Activated naive CD8-positive, alpha-beta T cell treated with anti-CD3 and anti-CD28 coated beads for 36 hours (primary cell): ENCODE results near the gene LRGUK. TPM values are rescaled to one million over a fixed set of nuclear protein-coding genes. Genes with fewer than 3 reads are reported as not detected.
"Not testable (repeated sequence)": the region's sequence is repeated elsewhere in the genome, so short reads cannot be mapped to it uniquely, and the experiment has no call there.

Source experiments
- DNase-seq: peaks from one replicate; pipeline ENCODE4 v3.0.0; 2021
- H3K27ac Mint-ChIP-seq: one replicate; pipeline ENCODE4 v1.8.0; 2022; ENCODE audit warnings: mild to moderate bottlenecking, moderate library complexity, mixed read lengths
- H3K27me3 Mint-ChIP-seq: one replicate; pipeline ENCODE4 v1.8.0; 2022; ENCODE audit warnings: mild to moderate bottlenecking, mixed read lengths
- H3K36me3 Mint-ChIP-seq: one replicate; pipeline ENCODE4 v1.8.0; 2021; ENCODE audit warnings: mild to moderate bottlenecking, mixed read lengths
- H3K4me1 Mint-ChIP-seq: one replicate; pipeline ENCODE4 v1.8.0; 2021; ENCODE audit warnings: mixed read lengths
- H3K4me3 Mint-ChIP-seq: one replicate; pipeline ENCODE4 v1.8.0; 2022; ENCODE audit warnings: mild to moderate bottlenecking, moderate library complexity, mixed read lengths
- H3K9me3 Mint-ChIP-seq: one replicate; pipeline ENCODE4 v1.8.0; 2022; ENCODE audit warnings: mixed read lengths
- total RNA-seq, 2 experiments: library from RNA; stranded (reverse); gene quantifications; one replicate each; pipeline ENCODE4 v1.2.3, GENCODE V29; 2021

LRGUK gene, protein sequence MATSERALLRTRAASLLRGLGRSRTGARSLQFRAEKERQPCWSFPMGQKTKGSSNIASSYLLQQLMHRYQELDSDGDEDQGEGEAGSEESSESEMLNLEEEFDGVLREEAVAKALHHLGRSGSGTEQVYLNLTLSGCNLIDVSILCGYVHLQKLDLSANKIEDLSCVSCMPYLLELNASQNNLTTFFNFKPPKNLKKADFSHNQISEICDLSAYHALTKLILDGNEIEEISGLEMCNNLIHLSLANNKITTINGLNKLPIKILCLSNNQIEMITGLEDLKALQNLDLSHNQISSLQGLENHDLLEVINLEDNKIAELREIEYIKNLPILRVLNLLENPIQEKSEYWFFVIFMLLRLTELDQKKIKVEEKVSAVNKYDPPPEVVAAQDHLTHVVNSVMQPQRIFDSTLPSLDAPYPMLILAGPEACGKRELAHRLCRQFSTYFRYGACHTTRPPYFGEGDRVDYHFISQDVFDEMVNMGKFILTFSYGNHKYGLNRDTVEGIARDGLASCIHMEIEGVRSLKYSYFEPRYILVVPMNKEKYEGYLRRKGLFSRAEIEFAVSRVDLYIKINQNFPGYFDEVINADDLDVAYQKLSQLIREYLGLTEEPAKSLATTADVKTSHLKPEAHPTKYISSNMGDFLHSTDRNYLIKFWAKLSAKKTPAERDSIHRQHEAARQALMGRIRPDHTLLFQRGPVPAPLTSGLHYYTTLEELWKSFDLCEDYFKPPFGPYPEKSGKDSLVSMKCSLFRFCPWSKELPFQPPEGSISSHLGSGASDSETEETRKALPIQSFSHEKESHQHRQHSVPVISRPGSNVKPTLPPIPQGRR
- under 1 TPM in 1 of 2 experiments, not detected in 1; 0.12 TPM for total RNA-seq

DNA sequence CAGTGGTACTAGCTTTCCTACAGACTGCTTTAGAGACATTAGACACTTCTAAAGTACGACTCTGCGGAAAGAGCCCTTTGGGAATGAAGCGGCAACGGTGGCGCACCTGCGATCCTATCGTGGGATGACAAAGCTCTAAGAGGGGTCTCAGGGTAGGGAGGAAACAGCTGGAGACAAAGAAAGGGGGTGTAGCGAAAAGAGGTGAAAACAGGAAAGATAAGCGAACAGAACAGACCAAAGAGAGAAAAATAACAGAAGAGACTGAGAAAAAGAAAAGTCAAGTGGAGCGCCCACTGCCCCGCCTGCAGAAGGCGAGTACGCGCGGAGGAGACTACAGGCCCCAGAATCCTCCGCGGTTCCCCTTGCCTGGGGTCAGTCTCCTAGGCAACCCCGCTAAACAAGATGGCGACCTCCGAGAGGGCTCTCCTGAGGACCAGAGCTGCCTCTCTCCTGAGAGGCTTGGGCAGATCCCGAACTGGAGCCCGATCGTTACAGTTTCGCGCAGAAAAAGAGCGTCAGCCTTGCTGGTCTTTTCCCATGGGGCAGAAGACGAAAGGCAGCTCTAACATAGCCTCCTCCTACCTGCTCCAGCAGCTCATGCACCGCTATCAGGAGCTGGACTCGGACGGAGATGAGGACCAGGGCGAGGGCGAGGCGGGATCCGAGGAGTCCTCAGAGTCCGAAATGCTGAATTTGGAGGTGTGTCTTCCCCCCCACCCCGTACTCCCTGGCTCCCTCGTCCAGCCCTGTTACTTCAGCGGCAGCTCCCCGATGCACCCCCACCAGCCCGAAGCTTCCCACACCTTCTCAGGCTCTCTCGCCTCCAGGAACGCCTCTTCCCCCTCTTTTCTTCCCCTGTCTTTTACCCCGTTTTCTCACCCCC lies at the start of gene LRGUK:
Gene LRGUK, plus strand, starts transcription at position 375 of the 883 bp plus-strand sequence. Its CDS starts 28 bp downstream, at position 403.
- DNase-seq = peak; percentile 78
- Mint-ChIP-seq H3K4me3 (peak within 1 kb of the TSS; percentile 82), H3K36me3 (no peaks in the 10 kb centered on the region), H3K9me3 (no peaks in the 10 kb centered on the region), H3K27ac (no peak within 1 kb of the TSS), H3K4me1 (peaks cover 12% of the 10 kb centered on the region), H3K27me3 (peaks cover 25% of the 10 kb centered on the region)

DNA sequence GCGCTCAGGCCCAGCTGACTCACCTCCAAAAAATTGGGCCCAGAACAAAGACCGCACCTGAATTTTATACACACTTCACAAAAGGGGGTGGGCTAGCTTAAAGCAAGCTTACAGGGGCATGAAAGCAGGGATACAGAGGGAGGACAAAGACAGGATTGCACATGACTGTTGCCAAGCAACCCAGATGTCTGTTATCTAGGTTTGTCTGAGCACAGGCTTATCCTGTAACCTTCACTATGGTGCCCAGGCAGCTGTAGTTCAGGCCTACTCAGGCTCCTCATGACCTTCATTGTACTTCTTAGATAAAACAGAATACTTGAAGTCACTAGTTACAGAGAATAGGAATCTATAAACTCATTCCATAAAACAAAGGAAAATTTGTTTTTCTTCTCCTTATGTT lies 49.6 kb upstream of the LRGUK start:
- not testable (repeated sequence) for H3K4me1 Mint-ChIP-seq, H3K4me3 Mint-ChIP-seq, H3K27me3 Mint-ChIP-seq, H3K9me3 Mint-ChIP-seq, H3K27ac Mint-ChIP-seq, DNase-seq
- peaks cover 27% of the 10 kb centered on the region for H3K36me3 Mint-ChIP-seq

DNA sequence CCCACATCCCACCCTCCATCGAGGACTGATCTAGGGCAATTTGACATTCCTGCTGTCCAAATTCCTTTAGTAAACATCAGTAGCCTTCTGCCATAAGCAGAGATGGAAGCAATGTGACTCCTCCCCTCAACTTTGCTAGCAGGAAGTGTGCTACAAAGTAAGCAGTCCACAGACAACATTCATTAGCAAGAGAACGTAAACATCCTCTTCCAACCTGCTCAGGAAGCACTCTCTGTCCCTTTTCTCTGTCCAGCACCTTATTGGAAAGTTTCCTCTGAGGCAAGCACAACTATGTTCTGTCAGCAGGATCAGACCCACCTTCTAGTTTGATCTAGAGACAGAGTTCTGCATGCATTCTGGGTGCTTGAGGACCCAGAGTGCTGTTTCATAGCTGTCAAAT lies 48.1 kb upstream of the LRGUK start:
- H3K27me3 Mint-ChIP-seq = no peaks in the 10 kb centered on the region
- H3K9me3 Mint-ChIP-seq = peaks cover 9% of the 10 kb centered on the region
- peaks cover 23% of the 10 kb centered on the region for H3K36me3 Mint-ChIP-seq
- no peak for DNase-seq
- no peak overlapping the region for H3K27ac Mint-ChIP-seq
- no peaks in the 10 kb centered on the region for H3K4me1 Mint-ChIP-seq
- H3K4me3 Mint-ChIP-seq = no peak overlapping the region

DNA sequence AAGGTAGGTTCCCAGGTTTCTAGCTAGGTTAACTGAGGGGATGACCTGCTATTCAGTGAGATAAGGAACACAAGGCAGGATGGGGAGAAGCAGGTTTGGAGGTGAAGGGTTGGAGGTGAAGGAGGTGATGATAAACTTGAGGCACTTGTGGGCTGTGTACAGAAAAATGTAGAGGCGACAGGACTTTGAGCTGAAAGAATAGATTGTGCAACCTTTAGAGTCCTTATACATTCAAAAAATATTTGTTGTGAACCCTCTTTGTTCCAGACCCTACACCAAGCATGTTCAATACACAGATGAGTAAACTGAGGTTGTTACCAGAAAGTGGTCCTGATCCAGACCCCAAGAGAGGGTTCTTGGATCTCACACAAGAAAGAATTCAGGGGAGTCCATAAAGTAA lies 45.4 kb upstream of the LRGUK start:
- Mint-ChIP-seq H3K36me3 (peaks cover 2% of the 10 kb centered on the region), H3K27ac (no peak overlapping the region), H3K9me3 (peaks cover 3% of the 10 kb centered on the region), H3K27me3 (no peaks in the 10 kb centered on the region), H3K4me1 (no peaks in the 10 kb centered on the region), H3K4me3 (no peak overlapping the region)
- no peak for DNase-seq

DNA sequence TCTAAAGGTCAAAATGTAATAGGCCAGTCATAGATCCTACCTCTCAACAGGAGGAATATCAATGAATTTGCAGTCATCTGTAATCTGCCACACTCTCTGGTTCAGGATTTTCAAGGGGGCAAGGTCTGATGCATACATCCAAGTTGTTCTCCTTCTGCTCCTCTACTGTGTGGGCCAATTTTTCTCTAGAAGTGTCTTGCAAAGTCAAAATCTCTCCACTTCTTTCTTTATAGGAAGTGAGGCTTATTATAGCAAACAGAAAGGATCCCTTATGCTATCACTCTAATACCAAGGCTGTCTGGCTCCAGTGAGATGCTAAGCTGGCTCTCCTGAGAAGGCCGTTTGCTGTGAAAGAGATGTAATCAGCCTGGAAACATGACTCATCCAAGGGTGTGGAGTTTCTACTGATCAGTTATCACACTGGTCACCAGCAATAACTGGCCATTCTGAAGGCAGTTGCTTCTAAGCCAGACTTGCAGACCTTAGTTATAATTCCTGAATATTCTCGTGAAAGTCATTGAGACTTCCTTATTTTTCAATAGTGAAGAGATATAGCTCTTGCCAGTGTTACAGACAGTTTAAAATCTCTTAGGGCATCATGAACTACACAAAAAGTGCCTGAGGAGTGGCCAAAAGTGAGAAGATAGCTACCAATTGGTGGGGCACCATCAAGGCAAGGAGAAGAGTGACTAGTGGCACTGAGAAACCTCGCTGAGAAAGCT lies 43.2 kb upstream of the LRGUK start:
- DNase-seq = no peak
- no peak overlapping the region for H3K4me3 Mint-ChIP-seq
- no peaks in the 10 kb centered on the region for H3K36me3 Mint-ChIP-seq
- no peaks in the 10 kb centered on the region for H3K27me3 Mint-ChIP-seq
- no peaks in the 10 kb centered on the region for H3K4me1 Mint-ChIP-seq
- peaks cover 13% of the 10 kb centered on the region for H3K9me3 Mint-ChIP-seq
- H3K27ac Mint-ChIP-seq = no peak overlapping the region

DNA sequence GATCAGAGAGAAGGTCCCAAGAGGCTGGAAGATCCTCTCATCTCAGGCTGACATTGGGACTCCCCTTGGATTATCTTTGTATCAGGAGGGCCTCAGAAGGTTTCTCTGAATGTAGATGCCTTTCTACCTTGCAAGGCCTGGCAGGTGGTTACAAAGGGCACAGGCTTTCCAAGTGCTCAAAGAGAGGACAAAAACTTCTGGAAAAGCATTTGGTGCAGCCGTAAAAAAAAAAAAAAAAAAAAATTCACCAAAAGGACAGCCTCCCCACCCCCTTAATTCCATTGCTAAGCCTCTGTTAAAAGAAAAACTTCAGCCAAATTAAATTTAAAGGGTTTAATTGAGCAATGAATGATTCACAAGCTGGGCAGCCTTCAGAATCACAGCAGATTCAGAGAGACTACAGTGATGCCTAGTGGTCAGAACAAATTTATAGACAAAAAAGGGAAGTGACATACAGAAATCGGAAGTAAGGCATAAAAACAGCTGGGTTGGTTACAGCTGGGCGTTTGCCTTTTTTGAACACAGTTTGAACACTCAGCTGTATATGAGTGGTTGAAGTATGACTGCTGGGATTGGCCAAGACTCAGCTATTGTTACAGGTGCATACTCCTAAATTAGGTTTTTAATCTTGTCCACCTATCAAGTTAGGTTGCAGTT lies 42.5 kb upstream of the LRGUK start:
- no peaks in the 10 kb centered on the region for H3K4me1 Mint-ChIP-seq
- peaks cover 4% of the 10 kb centered on the region for H3K36me3 Mint-ChIP-seq
- H3K4me3 Mint-ChIP-seq = no peak overlapping the region
- no peak overlapping the region for H3K27ac Mint-ChIP-seq
- peaks cover 19% of the 10 kb centered on the region for H3K9me3 Mint-ChIP-seq
- no peak for DNase-seq
- H3K27me3 Mint-ChIP-seq = no peaks in the 10 kb centered on the region

DNA sequence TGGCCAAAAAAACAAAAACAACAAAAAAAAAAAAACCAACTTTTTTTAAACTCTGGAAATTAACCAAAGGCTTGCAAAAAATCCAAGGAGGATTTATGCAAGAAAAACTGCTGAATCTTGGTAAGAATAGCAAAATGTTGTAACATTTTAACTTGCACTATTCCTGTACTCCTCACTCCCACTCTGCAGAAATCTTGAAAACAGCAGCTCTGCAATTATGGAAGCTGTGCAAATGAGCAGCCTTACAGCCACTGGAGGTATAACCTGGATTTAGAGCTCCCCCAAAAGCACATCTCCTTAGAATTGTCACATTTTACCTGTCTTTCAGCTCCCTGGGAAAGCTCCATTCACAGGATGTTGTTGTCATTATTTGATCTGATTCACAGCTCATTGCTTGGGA lies 41.8 kb upstream of the LRGUK start:
- H3K4me1 Mint-ChIP-seq = no peaks in the 10 kb centered on the region
- H3K27ac Mint-ChIP-seq = no peak overlapping the region
- H3K9me3 Mint-ChIP-seq = peaks cover 19% of the 10 kb centered on the region
- H3K4me3 Mint-ChIP-seq = no peak overlapping the region
- no peak for DNase-seq
- H3K36me3 Mint-ChIP-seq = peaks cover 4% of the 10 kb centered on the region
- H3K27me3 Mint-ChIP-seq = no peaks in the 10 kb centered on the region

DNA sequence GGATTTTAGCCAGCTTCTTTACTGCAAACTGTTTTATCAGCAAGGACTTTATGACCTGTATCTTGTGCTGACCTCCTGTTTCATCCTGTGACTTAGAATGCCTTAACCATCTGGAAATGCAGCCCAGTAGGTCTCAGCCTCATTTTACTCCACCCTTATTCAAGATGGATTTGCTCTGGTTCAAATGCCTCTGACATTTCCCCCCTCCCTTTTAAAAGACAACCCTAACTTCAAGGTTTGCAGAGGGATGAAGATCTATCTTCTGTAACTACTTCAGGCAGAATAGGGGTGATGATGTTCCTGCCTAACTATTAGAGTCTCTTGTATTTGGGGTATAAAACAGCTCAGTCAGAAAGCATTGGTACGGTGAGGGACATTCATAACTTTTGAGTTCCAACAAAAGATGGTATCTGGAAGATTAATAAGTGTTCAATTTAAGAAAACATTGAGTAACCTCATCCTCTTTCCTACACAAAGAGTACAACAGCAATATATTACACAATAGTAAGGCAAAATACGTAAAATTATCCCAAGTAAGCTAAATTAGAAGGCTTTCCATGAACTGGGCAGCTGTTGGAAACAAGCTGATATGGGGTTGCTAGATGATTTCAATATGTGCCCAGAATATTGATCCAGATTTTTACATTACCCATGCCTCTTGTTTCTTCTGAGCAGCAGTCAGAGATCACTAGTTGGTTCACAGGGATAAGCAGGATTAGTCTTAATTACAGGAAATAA lies 40.0 kb upstream of the LRGUK start:
- Mint-ChIP-seq H3K4me3 (no peak overlapping the region), H3K36me3 (peaks cover 4% of the 10 kb centered on the region), H3K4me1 (no peaks in the 10 kb centered on the region), H3K27me3 (no peaks in the 10 kb centered on the region), H3K27ac (no peak overlapping the region), H3K9me3 (peaks cover 20% of the 10 kb centered on the region)
- DNase-seq = no peak

DNA sequence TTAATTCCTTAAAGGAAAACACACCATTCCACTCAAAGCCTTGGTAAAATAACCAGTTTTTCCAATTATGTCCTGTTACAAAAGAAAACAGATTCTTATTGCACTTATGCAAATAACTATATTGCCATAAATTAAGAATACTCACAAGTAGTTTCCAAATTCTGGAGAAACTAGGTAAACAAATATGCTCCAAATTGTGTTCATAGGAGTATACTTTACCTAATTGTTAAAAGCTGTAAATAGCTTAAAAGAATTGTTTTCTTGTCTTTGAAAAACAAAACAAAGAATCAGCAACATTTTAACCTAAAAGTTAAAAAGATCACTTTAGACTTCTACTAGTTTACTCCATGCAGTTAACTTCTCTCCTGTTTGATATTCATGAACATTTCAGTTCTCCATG lies 38.9 kb upstream of the LRGUK start:
- no peak overlapping the region for H3K4me3 Mint-ChIP-seq
- H3K36me3 Mint-ChIP-seq = peaks cover 4% of the 10 kb centered on the region
- no peaks in the 10 kb centered on the region for H3K4me1 Mint-ChIP-seq
- peaks cover 28% of the 10 kb centered on the region for H3K9me3 Mint-ChIP-seq
- no peaks in the 10 kb centered on the region for H3K27me3 Mint-ChIP-seq
- no peak for DNase-seq
- H3K27ac Mint-ChIP-seq = no peak overlapping the region

DNA sequence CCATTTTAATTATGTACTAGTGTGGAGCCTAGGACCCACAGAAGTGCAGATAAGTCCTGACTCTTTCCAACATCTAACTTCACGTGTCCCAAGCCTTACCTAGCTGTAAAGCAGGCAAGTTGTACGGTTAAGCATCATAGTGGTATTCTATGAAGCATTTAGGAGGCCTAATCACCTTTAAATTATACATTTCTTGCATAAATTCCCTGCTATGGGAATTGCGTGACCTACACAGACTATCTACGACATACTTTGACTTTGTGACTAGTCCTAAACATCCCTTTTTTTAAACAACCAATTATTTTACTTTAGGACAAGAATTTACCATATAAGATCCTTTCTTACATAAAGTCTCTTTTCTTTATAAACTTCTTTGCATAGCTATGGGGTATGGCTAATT lies 37.7 kb upstream of the LRGUK start:
- Mint-ChIP-seq H3K36me3 (peaks cover 4% of the 10 kb centered on the region), H3K27me3 (no peaks in the 10 kb centered on the region), H3K4me1 (no peaks in the 10 kb centered on the region), H3K9me3 (peaks cover 35% of the 10 kb centered on the region), H3K4me3 (no peak overlapping the region), H3K27ac (no peak overlapping the region)
- no peak for DNase-seq

DNA sequence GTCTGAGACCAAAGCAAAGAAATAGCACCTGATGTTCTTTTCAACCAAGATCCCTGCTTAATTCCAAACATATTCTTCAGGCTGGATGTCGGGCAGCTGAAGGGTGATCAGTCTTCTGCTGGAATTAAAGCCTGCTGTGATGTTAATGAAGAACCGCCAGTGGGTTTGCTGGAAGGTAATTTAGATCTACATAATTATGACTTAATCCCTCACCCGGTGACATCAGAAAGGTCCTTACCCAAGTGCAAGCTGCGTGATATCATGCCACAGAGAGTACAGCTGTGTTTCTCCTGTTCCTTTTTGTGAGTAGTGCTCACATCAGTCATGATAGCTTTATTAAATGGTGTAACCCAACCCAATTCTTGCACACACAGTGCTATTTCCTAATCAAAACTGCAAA lies 29.1 kb upstream of the LRGUK start:
- no peak for DNase-seq

DNA sequence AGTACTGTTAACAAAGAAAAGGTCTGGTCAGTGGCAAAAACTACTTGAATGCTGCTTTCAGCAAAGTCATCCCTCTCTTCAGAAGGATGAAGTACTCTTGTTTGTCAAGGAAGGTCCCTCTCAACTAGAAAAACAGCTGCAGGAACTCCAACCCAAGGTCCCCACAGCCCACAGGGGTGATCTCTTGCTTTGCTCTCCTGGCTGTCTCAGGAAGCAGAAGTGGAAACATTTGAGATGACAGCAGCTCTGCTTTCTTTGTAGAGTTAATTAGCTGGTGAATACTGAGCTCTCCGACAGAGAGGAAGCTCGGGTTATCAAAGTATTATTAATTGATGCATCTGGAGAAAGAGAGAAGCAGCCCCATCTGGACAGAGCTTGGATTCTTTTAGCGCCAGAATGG lies 25.4 kb upstream of the LRGUK start:
- no peaks in the 10 kb centered on the region for H3K36me3 Mint-ChIP-seq
- H3K27me3 Mint-ChIP-seq = no peaks in the 10 kb centered on the region
- H3K27ac Mint-ChIP-seq = no peak overlapping the region
- no peak overlapping the region for H3K4me3 Mint-ChIP-seq
- H3K4me1 Mint-ChIP-seq = no peaks in the 10 kb centered on the region
- DNase-seq = no peak
- no peaks in the 10 kb centered on the region for H3K9me3 Mint-ChIP-seq

More for the DNA sequence above, 29.1 kb upstream of the LRGUK start:
- Mint-ChIP-seq H3K27ac (no peak overlapping the region), H3K4me3 (no peak overlapping the region), H3K27me3 (no peaks in the 10 kb centered on the region), H3K4me1 (no peaks in the 10 kb centered on the region), H3K36me3 (no peaks in the 10 kb centered on the region), H3K9me3 (peaks cover 19% of the 10 kb centered on the region)

DNA sequence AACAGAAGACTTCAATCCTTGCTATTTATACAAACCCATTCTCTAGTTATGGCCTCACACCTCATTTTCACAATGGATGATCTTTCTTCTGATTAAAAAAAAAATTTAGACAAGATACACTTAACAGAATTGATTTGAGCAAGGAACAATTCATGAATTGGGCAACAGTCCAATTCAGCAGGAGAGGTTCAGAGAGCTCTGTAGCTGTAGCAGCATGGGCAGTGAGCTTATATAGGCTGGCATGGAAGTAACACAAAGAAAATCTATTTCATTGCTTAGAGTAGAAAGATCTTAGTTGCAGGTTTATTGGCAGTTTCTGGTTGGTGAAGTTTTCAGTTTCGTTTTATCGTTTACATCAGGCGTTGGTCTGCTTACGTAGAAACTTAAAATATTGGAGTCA lies 23.0 kb upstream of the LRGUK start:
- H3K4me1 Mint-ChIP-seq = no peaks in the 10 kb centered on the region
- H3K27me3 Mint-ChIP-seq = no peaks in the 10 kb centered on the region
- no peak for DNase-seq
- no peaks in the 10 kb centered on the region for H3K36me3 Mint-ChIP-seq
- H3K27ac Mint-ChIP-seq = no peak overlapping the region
- no peaks in the 10 kb centered on the region for H3K9me3 Mint-ChIP-seq
- no peak overlapping the region for H3K4me3 Mint-ChIP-seq
